ENCODE measurements around the gene SLC13A3. TPM values are rescaled to one million over a fixed set of nuclear protein-coding genes. Genes with fewer than 3 reads are reported as not detected.

Gene SLC13A3
- total RNA-seq, 3 donors from 2014 or later (not counting 1 experiment from before 2014, with no cell fraction given), result 0.63 TPM; not detected in 1

- intact Hi-C loops (cut with micrococcal nuclease), result no loop called here
- H3K4me1 Mint-ChIP-seq, result peaks cover 0 to 5% of the 10 kb centered on the region in 2 donors
- peaks cover 33 to 47% of the 10 kb centered on the region in 2 donors for H3K27me3 Mint-ChIP-seq (ENCODE audit: low read depth in 2 of 2)
- H3K4me3 ChIP-seq (ENCODE audit: low read length), result no peak overlapping the region
- no peak overlapping the region for H3K4me3 Mint-ChIP-seq
- H3K9me3 ChIP-seq (ENCODE audit: control insufficient read depth, insufficient read depth, low read length), result no peaks in the 10 kb centered on the region
- TF ChIP-seq, protein P1, sequence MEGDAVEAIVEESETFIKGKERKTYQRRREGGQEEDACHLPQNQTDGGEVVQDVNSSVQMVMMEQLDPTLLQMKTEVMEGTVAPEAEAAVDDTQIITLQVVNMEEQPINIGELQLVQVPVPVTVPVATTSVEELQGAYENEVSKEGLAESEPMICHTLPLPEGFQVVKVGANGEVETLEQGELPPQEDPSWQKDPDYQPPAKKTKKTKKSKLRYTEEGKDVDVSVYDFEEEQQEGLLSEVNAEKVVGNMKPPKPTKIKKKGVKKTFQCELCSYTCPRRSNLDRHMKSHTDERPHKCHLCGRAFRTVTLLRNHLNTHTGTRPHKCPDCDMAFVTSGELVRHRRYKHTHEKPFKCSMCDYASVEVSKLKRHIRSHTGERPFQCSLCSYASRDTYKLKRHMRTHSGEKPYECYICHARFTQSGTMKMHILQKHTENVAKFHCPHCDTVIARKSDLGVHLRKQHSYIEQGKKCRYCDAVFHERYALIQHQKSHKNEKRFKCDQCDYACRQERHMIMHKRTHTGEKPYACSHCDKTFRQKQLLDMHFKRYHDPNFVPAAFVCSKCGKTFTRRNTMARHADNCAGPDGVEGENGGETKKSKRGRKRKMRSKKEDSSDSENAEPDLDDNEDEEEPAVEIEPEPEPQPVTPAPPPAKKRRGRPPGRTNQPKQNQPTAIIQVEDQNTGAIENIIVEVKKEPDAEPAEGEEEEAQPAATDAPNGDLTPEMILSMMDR (IDR thresholded peaks at IDR 0.05), result no peak
- H3K27ac Mint-ChIP-seq, result no peak overlapping the region
- DNase-seq (no peak), ATAC-seq (no peak)
- no peaks in the 10 kb centered on the region for H3K4me1 ChIP-seq (ENCODE audit: control insufficient read depth, insufficient read depth, low read length)
- no peaks in the 10 kb centered on the region for H3K36me3 ChIP-seq (ENCODE audit: control insufficient read depth, insufficient read depth, low read length)
- H3K9me3 Mint-ChIP-seq, result no peaks in the 10 kb centered on the region
- H3K36me3 Mint-ChIP-seq, result peaks cover 8% of the 10 kb centered on the region
- H3K27ac ChIP-seq (ENCODE audit: low read length), result no peak overlapping the region
- peaks cover 13% of the 10 kb centered on the region for H3K27me3 ChIP-seq (ENCODE audit: control insufficient read depth, insufficient read depth, low read length)
These were observed 1.4 kb upstream of the SLC13A3 start for GRCh38 chr20:46652699-46653098.

- ATAC-seq, result no peak
- Histone ChIP-seq H3K36me3 (ENCODE audit: control insufficient read depth, insufficient read depth, low read length) (no peaks in the 10 kb centered on the region), H3K27ac (ENCODE audit: low read length) (no peak overlapping the region), H3K9me3 (ENCODE audit: control insufficient read depth, insufficient read depth, low read length) (no peaks in the 10 kb centered on the region), H3K4me1 (ENCODE audit: control insufficient read depth, insufficient read depth, low read length) (no peaks in the 10 kb centered on the region), H3K4me3 (ENCODE audit: low read length) (no peak overlapping the region), H3K27me3 (ENCODE audit: control insufficient read depth, insufficient read depth, low read length) (peaks cover 13% of the 10 kb centered on the region)
- H3K27me3 Mint-ChIP-seq (ENCODE audit: low read depth in 2 of 2), result peaks cover 33 to 47% of the 10 kb centered on the region in 2 donors
- intact Hi-C loops (cut with micrococcal nuclease), result no loop called here
- peaks cover 0 to 5% of the 10 kb centered on the region in 2 donors for H3K4me1 Mint-ChIP-seq
- no peak for DNase-seq
- no peaks in the 10 kb centered on the region for H3K9me3 Mint-ChIP-seq
- H3K4me3 Mint-ChIP-seq, result no peak overlapping the region
- TF ChIP-seq, protein P1 (IDR thresholded peaks at IDR 0.05), result no peak
- H3K36me3 Mint-ChIP-seq, result peaks cover 8% of the 10 kb centered on the region
- no peak overlapping the region for H3K27ac Mint-ChIP-seq
- WGBS (ENCODE audit: insufficient coverage), result 82% methylated on average over 10 of the region's 10 CpGs
These were observed 626 bp downstream of the SLC13A3 start for GRCh38 chr20:46650575-46651090.

- Histone ChIP-seq H3K4me3 (ENCODE audit: low read length) (no peak overlapping the region), H3K27ac (ENCODE audit: low read length) (no peak overlapping the region), H3K27me3 (ENCODE audit: control insufficient read depth, insufficient read depth, low read length) (peaks cover 13% of the 10 kb centered on the region), H3K36me3 (ENCODE audit: control insufficient read depth, insufficient read depth, low read length) (no peaks in the 10 kb centered on the region), H3K9me3 (ENCODE audit: control insufficient read depth, insufficient read depth, low read length) (no peaks in the 10 kb centered on the region), H3K4me1 (ENCODE audit: control insufficient read depth, insufficient read depth, low read length) (no peaks in the 10 kb centered on the region)
- no peak for DNase-seq
- Mint-ChIP-seq H3K27ac (no peak overlapping the region), H3K4me1 (peaks cover 0 to 5% of the 10 kb centered on the region in 2 donors), H3K36me3 (peaks cover 8% of the 10 kb centered on the region), H3K9me3 (no peaks in the 10 kb centered on the region), H3K27me3 (ENCODE audit: low read depth in 2 of 2) (peaks cover 33 to 47% of the 10 kb centered on the region in 2 donors), H3K4me3 (no peak overlapping the region)
- TF ChIP-seq, protein P1 (IDR thresholded peaks at IDR 0.05), result no peak
- ATAC-seq, result no peak
- intact Hi-C loops (cut with micrococcal nuclease), result no loop called here
- 93% methylated on average over 9 of the region's 9 CpGs for WGBS (ENCODE audit: insufficient coverage)
These were observed 1.2 kb downstream of the SLC13A3 start for GRCh38 chr20:46649965-46650542.

GRCh38 chr20:46649650-46649949 is 1.7 kb downstream of the SLC13A3 start:
- Mint-ChIP-seq H3K27ac (no peak overlapping the region), H3K4me1 (peaks cover 0 to 5% of the 10 kb centered on the region in 2 donors), H3K27me3 (ENCODE audit: low read depth in 2 of 2) (peaks cover 33 to 47% of the 10 kb centered on the region in 2 donors), H3K36me3 (peaks cover 8% of the 10 kb centered on the region), H3K9me3 (no peaks in the 10 kb centered on the region), H3K4me3 (no peak overlapping the region)
- Histone ChIP-seq H3K9me3 (ENCODE audit: control insufficient read depth, insufficient read depth, low read length) (no peaks in the 10 kb centered on the region), H3K27me3 (ENCODE audit: control insufficient read depth, insufficient read depth, low read length) (peaks cover 13% of the 10 kb centered on the region), H3K4me3 (ENCODE audit: low read length) (no peak overlapping the region), H3K36me3 (ENCODE audit: control insufficient read depth, insufficient read depth, low read length) (no peaks in the 10 kb centered on the region), H3K27ac (ENCODE audit: low read length) (no peak overlapping the region), H3K4me1 (ENCODE audit: control insufficient read depth, insufficient read depth, low read length) (no peaks in the 10 kb centered on the region)
- TF ChIP-seq, protein P1 (IDR thresholded peaks at IDR 0.05), result no peak
- no peak for DNase-seq
- intact Hi-C loops (cut with micrococcal nuclease), result no loop called here
- no peak for ATAC-seq
- 86% methylated on average over 3 of the region's 3 CpGs for WGBS (ENCODE audit: insufficient coverage)

Measured in natural killer cell (primary cell).